ENCODE data around the gene SMCO1.
"Not testable (repeated sequence)": the region's sequence is repeated elsewhere in the genome, so short reads cannot be mapped to it uniquely, and the experiment has no call there.

The SMCO1 gene

DNA sequence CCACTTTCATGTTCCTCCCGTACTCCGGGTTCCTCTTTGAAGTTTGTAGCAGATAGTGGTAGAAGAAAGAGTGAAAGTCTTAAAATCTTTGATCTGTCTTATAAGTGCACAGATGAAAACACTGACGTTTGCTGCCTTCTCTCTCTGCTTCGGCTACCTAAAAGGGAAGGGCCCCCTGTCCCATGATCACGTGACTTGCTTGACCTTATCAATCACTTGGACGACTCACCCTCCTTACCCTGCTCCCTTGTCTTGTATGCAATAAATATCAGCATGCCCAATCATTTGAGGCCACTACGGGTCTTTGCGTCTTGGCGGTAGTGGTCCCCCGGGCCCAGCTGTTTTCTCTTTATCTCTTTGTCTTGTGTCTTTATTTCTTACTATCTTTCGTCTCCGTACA, 6.1 kb upstream of the SMCO1 start:
- not testable (repeated sequence) for DNase-seq (ENCODE audit: low spot score)

DNA sequence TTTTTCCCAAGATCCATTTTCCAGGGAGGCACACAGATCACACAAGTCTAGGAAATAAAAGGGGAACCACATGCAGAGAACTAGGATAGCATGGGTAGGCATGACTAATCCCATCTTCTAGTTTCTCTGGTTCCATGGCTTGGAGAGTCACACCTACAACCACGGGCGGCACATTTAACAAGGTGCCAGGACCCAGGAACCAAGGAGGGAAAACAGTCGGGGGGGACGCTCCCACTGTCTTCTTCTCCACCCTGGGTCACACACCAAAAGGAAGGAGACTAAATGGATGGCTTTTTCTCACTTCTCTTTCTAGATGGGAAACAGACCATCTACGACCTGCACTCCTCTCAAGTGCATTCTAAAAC, 4.6 kb upstream of the SMCO1 start:
- no peak for DNase-seq (ENCODE audit: low spot score)

DNA sequence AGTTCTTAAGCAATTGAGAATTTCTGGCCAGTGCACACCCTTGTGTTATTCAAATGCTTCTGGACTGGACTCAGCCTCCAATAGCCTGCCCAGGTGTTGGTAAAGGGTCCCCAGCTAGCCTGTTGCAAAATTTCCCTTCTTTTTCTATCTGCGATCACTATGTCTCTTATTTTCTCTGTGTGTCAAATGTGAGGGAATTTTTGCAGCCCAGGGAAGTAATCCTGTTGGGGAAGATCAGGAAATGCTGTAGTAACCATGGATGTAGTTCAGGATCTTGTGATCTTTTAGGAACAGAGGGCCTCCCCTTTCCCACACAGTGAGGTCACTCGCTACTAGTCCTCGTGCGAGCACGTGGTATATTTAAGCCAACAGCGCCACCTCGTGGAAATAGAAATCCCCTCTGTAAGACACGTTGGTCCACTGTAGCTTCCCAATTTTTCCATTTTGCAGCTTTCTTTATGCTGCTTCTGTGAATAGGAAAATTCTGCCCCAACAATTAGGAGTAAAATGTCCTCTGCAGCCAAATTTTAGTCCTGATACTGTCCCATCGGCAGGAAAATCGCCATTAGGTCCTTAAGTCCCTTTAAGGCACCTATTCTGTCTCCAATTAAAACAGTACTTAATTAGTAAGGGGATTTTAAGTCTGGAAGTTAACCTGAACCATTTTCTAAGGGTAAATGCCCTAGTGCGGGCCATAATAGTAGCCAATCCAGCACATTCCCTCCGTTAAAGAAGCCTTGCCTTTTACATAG, 4.0 kb upstream of the SMCO1 start:
- DNase-seq (ENCODE audit: low spot score) = peak; percentile 64

GRCh38 chr3:196517919-196518318, 2.8 kb upstream of the SMCO1 start:
- DNase-seq (ENCODE audit: low spot score) = no peak

GRCh38 chr3:196517162-196517800, 2.1 kb upstream of the SMCO1 start:
- DNase-seq (ENCODE audit: low spot score) = no peak

GRCh38 chr3:196514350-196514716, 813 bp downstream of the SMCO1 start:
- DNase-seq (ENCODE audit: low spot score) = no peak

- DNase-seq (ENCODE audit: low spot score) = no peak
Measured at GRCh38 chr3:196513697-196514349, 1.3 kb downstream of the SMCO1 start.

DNA sequence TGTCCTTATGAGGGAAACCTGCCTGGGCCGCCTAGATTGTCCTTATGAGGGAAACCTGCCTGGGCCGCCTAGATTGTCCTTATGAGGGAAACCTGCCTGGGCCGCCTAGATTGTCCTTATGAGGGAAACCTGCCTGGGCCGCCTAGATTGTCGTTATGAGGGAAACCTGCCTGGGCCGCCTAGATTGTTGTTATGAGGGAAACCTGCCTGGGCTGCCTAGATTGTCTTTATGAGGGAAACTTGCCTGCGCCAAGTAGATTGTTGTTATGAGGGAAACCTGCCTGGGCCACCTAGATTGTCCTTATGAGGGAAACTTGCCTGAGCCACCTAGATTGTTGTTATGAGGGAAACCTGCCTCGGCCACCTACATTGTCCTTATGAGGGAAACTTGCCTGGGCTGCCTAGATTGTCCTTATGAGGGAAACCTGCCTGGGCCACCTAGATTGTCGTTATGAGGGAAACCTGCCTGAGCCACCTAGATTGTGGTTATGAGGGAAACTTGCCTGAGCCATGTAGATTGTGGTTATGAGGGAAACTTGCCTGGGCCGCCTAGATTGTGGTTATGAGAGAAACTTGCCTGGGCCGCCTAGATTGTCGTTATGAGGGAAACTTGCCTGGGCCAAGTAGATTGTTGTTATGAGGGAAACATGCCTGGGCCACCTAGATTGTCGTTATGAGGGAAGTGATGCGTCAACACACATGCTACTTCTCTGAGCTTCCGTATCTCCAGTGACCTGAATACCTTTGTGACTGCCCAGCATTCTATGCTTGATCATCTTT, 3.3 kb downstream of the SMCO1 start:
- DNase-seq (ENCODE audit: low spot score) = not testable (repeated sequence)

GRCh38 chr3:196511108-196511507, 4.0 kb downstream of the SMCO1 start:
- not testable (repeated sequence) for DNase-seq (ENCODE audit: low spot score)

GRCh38 chr3:196506687-196507086, 8.5 kb downstream of the SMCO1 start:
- no peak for DNase-seq (ENCODE audit: low spot score)

- DNase-seq (ENCODE audit: low spot score) = no peak
Measured at GRCh38 chr3:196504556-196504955, 10.6 kb downstream of the SMCO1 start.

DNA sequence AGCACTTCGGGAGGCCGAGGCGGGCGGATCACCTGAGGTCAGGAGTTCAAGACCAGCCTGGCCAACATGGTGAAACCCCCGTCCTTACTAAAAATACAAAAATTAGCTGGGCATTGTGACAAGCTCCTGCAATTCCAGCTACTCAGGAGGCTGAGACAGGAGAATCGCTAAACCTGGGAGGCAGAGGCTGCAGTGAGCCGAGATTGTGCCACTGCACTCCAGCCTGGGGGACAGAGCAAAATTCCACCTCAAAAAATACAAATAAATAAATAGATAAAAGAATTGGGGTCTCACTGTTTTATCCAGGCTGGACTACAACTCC, 11.1 kb downstream of the SMCO1 start:
- DNase-seq (ENCODE audit: low spot score) = not testable (repeated sequence)

DNA sequence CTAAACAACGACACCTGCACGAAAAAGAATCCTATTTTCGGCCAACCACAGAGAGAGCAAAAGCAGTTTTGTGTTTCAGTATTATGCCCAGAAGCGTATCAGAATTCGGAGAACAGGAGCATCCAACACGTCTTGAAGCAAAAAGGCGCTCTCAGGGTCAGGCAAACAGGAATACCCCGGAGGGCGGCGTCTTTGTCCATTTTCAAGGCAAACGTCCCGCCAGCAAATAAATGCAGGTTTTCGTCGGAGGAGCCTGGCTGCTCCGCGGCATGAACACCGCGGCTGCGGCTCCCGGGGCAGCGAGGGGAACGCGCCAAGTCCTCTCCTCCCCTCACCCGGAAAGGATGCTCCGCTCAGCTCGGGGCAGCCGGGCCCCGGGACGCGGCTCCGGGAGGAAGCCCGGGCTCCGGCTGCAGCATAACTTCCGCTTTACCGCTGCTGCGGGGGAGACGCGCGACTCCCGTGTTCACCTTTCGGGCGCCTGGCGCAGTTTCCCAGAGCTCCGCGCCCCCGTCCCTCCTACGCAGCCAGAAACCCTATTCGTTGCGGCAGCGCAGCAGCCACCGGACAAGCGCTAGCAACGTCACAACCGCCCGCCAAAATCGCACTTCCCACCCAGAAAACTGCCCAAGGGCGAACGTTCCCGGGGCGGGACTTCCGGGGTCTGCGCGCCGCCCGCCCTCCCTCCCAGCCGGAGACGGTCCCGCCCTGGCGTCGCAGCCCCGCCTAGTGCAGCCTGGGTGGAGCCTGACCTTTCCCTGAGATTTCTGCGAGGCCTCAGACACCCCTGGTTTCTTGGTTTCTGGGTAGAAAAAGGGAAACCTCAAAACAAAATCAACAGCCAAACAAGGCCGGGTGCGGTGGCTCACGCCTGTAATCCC, 11.7 kb downstream of the SMCO1 start, which contains the start of gene RNF168:
RNF168 (minus strand) TSS at position 573 of the 881 bp plus-strand sequence. CDS start 595 bp downstream, outside the sequence.
- peak; percentile 93 for DNase-seq (ENCODE audit: low spot score)

DNA sequence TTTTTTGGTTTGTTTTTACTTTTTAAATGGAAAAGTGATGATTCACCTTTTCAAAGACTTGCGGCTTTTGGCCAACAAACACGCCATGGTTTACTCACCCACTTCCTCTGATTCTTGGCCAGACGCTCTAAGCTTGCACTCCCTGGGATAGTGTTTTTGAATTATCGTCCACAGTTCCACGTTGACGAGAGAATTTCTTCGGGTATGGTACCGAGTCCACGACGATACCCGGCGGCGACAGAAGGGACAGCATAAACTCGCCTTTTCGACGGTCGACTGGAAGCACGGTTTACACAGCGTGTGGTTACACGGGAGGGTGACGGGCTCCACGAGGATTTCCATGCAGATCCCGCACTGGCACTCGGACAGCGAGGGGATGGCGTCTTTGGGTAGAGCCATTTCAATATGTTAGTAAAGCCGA, 12.4 kb downstream of the SMCO1 start:
- peak; percentile 83 for DNase-seq (ENCODE audit: low spot score)

- no peak for DNase-seq (ENCODE audit: low spot score)
Measured at GRCh38 chr3:196501316-196502044, 13.7 kb downstream of the SMCO1 start.

- DNase-seq (ENCODE audit: low spot score) = no peak
Measured at GRCh38 chr3:196499807-196500524, 15.2 kb downstream of the SMCO1 start.

GRCh38 chr3:196499061-196499460, 16.1 kb downstream of the SMCO1 start:
- no peak for DNase-seq (ENCODE audit: low spot score)

DNA sequence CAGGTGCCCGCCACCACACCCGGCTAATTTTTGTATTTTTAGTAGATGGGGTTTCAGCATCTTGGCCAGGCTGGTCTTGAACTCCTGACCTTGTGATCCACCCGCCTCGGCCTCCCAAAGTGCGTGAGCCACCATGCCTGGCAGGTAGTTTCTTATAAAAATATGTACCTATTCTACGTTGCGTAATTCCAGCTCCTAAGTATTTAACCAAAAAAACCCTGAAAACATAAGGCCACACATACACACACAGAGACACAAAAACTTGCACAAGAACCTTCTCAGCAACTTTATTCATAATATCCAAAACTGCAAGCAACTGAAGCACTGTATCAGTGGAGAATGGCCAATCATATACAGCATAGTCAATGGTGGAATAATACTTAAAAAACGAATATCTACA, 16.8 kb downstream of the SMCO1 start:
- no peak for DNase-seq (ENCODE audit: low spot score)

DNA sequence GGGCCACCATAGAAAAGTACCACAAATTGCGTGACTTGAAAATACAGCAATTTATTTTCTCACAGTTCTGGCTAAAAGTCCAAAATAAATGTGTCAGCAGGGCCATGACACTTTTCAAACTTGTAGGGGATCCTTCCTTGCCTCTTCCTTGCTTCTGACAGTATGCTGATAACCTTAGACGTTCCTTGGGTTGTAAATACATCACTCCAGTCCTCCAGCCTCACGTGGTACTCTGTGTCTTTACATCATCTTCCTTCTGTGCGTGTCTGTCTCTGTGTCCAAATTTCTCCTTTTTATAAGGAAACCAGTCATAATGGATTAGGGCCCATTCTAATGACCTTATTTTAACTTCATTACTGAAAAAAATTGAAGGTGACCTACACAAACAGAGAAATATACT, 19.0 kb downstream of the SMCO1 start:
- no peak for DNase-seq (ENCODE audit: low spot score)

DNA sequence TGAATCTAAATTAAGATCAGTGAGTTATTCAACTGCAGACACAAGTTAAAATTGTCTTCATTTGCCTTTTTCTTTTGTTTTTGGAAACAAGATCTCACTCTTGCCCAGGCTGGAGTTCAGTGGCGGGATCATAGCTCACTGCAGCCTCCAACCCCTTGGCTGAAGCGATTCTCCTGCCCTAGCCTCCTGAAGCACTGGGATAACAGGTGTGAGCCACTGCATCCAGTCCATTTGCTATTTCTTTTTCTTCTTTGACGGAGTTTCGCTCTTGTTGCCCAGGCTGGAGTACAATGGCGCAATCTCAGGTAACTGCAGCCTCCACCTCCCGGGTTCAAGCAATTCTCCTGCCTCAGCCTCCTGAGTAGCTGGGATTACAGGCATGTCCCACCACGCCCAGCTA, 21.9 kb downstream of the SMCO1 start:
- no peak for DNase-seq (ENCODE audit: low spot score)
